Epithelial cell of esophagus (primary cell): ENCODE results near the gene MAP3K21.

Experiments used
- DNase-seq: peaks from one replicate; pipeline ENCODE4 v3.0.0; 2010; ENCODE audit warnings: low read depth
- H3K4me3 ChIP-seq: 2 replicates; pipeline ENCODE4 v1.5.1; 2011; ENCODE audit warnings: mild to moderate bottlenecking, low read length, control low read depth
- CTCF ChIP-seq: IDR thresholded peaks from 2 replicates; pipeline ENCODE4 v1.5.1; 2011; ENCODE audit warnings: low read depth, mild to moderate bottlenecking, low read length, control low read depth, inconsistent platforms; ENCODE audit not compliant: insufficient read depth; ENCODE audit errors: missing control alignments

MAP3K21 gene

GRCh38 chr1:233357595-233358397, 30.3 kb downstream of the MAP3K21 start:
- no peak for DNase-seq
- TF ChIP-seq CTCF, result no peak

GRCh38 chr1:233359431-233359830, 31.9 kb downstream of the MAP3K21 start:
- TF ChIP-seq CTCF, result no peak
- DNase-seq, result no peak
- H3K4me3 ChIP-seq, result no peak overlapping the region

More at GRCh38 chr1:233357595-233358397, 30.3 kb downstream of the MAP3K21 start:
- H3K4me3 ChIP-seq, result no peak overlapping the region

DNA sequence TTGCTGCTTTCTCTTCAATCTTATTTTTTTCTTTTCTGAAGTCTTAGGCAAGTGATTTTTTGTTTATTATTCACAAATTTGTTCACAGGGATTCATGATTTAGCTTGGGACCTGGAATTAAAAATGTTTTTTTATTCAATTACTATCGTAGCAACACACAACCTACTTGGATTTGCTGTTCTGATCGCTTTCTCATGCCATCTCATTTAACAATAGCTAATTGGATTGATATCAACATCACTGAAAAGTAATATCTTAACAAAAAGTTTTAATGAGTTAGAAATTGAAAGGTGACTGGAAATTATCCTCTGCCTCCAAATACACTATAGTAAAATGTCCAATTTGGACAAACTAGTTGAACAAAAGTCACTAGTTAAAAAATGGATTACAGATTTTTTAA, 32.4 kb downstream of the MAP3K21 start:
- DNase-seq, result no peak
- H3K4me3 ChIP-seq, result no peak overlapping the region
- TF ChIP-seq CTCF, result no peak

DNA sequence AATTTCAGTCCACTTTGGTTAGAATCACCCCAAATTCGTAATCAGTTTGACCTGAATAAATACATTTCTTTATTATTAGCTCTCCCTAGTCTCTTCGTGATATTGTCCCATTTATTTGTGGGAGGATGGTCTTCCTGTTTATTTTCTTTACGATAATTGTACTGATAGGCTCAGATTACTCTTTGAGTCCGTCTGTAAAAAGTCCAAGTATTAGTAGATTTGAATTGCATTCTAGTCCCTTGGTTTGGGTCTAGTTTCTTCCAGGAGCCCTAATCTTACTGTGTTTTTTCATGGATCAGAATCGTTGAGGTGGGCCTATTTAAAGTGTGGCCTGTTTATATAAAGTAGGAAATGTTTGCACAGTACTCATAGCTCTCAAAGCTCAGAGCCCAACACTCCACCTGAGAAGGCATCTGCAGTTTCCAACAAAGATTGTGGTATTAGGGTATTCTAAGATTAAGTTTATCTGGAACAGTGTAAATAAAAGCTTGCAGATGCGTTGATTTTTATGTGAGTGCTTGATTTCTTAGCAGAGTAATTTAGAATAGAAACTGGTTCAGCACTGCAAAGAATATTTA, 33.1 kb downstream of the MAP3K21 start:
- no peak for TF ChIP-seq CTCF
- H3K4me3 ChIP-seq, result no peak overlapping the region
- DNase-seq, result no peak

- TF ChIP-seq CTCF, result no peak
- no peak for DNase-seq
- no peak overlapping the region for H3K4me3 ChIP-seq
Measured at GRCh38 chr1:233361876-233362275, 34.4 kb downstream of the MAP3K21 start.

DNA sequence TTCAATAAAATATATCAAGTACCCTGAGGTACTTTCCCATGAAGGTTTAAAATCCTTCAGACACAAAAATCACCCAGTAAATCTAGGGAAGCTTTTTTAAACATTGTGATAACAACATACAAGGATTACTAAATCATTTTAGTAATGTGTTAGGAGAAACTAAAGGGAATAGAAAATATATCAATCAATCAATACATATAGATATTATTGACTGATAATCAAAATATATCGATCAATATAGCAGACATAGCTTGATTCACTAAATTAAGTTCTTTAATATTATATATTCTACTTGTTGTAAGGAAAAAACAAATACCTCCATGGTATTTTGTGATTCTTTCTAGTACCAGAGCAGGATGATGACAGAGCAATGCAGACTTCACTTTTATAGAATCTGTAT, 35.2 kb downstream of the MAP3K21 start:
- H3K4me3 ChIP-seq, result no peak overlapping the region
- TF ChIP-seq CTCF, result no peak
- DNase-seq, result no peak
